HG03521 (cell line): Measurements from ENCODE around the gene SGMS1.
A peak's percentile ranks its signal among the peaks of the same experiment; 100 is the strongest.

ENCODE experiments used
- ATAC-seq: cut with Tn5 transposase; IDR thresholded peaks from one replicate; pipeline ENCODE4 v1.9.1; 2021; ENCODE audit warnings: mild to moderate bottlenecking, moderate library complexity; ENCODE audit not compliant: unreplicated experiment

The SGMS1 gene

DNA sequence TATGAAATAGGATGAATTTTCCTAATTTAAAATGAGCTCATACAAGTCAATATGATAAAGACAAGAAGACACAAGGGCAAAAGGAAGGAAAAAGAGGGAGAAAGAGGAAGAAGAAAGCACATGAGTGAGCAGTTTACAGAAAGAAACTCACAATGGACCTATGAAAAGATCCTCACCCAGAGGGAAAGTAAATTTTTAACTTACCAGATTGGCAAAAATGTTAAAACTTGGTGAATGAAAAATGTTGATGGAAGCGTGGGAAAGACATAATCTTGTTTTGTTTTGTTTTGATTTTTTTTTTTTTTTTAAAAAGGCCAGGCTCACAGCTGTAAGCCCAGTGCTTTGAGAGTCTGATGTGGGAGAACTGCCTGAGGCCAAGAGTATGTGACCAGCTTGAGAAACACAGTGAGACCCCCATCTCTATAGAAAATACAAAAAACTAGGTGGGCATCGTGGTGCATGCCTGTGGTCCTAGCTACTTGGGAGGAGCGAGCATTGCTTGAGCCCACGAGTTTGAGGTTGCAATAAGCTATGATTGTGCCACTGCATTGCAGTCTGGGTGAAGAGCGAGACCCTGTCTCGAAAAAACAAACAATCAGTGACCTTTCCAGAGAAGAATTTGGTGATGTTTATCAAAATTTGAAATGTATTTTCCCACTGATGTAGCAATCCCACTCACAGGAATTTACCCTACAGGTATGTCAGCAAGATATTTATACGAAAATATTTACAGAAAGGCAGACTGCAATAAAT lies 219.6 kb downstream of the SGMS1 start:
- no peak for ATAC-seq

DNA sequence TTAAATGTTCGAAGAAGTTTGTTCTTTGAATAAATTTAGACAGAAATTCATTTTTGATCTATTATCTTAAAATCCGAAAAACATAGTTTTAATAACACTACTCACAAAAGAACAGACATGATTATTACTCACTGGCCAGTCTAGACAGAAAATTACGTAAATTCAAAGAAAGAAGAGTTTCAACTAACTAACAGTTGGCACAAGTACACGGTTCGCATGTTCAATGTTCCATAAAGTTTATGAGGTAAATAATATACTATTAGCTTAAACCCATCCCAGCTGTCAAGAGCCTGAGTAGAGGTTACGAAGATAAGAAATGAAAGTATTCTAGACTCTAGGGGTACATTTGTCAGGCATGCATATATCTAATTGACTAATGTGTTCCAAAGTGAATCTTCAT lies 220.7 kb downstream of the SGMS1 start:
- ATAC-seq = no peak

DNA sequence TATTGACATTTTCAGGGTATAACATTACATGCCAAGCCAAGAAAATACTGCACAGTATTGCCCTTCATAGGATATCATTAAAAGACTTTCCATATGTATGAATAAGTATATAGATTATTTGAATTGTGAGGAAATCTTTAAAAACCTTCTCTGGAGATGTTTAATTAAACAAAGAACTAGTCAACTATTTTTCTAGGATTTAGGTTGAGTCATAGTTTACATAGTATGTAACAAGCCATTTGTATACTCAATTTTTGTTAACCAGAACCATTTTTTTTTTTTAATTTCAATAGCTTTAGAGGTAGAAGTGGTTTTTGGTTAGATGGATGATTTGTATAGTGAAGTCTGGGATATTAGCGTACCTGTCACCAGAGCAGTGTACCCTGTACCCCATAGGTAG lies 221.3 kb downstream of the SGMS1 start:
- no peak for ATAC-seq

DNA sequence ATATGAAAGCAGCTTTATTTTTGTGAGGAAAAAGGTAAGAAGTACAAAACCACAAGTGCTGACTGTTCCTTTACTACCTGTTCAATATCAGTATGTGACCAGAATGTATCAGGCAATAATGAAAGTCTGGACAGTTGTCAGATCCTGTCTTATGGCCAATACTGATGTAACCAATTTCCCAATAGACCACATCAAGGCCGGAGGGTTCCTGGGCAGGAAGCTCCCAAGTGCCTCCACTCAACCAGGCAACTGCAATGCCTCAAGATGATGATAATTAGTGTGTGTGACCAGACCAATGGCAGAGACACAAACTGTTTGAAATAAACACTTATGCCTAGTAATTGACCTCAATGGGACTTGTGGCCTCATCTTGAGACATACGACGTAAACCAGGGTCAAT lies 223.1 kb downstream of the SGMS1 start:
- no peak for ATAC-seq

DNA sequence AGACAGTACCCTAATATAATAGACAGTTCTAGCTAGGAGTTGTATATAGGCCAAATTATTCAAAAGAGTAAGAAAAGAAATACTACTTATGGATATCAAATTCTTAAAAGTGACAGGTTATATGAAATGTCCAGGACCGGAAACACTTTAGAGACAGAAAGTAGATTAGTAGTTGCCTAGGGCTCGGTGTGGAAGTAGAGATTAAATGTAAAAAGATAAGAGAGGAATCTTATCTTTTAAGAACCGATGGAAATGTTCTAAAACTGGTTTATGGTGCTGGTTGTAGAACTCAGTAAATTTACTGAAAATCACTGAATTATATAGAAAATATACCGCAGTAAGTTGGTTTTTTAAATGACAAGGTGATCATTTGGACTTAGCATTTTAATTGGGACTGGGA lies 224.9 kb downstream of the SGMS1 start:
- ATAC-seq = no peak

DNA sequence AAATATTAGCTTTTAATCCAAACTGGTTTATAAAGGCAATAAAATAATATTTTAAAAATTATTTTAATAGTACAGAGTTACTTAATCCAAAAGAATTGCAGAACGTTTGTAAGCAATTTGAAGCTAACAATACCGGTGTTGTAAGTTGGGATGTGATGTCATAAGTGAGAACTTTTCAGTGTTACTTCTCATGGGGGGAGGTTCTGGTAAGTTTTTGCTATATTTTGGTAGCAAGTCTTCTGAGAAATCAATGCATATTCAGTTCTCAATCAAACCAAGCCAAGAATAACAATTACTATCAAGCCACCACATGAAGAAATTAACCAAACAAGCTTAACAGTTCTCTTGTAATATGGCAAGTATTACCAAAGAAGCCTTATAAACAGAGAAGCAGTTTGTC lies 225.4 kb downstream of the SGMS1 start:
- no peak for ATAC-seq

DNA sequence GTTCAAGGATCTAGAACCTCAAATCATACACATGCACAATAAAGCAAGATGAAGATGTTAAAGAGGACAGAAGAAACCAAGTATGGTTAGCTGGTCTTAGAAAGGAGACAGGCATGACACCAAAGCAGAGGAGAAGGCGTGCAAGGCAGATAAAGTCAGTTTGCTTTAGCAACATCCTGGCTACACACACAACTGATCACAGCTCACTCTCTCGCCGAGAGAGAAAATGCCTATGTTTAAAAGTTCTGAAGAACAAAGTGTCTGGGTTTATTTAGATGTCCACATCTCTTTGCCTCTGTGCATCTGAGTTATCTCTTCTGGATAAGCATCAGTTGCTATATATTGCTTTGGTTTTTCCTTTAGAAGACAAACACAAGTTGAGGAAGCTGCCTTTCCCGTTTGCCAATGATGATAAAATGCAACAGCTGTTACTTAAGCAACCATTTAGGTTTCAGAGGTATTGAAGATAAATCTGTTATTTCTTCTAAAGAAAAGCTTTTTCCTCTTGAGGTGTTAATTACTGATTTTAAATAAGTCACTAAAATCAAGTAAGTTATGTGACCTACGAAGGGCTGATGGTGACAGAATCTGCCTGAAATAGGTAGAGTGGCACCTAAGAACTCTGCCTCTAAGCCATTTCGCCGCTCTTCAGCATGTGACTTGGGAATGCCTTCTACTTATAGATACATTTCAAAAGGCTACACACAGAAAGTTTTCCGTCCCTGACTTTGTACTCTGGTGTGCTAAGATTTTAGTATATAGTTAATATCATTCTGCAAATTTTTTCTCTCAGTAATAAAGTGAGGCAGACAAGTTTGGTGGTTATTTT lies 226.2 kb downstream of the SGMS1 start:
- peak; percentile 39 for ATAC-seq

DNA sequence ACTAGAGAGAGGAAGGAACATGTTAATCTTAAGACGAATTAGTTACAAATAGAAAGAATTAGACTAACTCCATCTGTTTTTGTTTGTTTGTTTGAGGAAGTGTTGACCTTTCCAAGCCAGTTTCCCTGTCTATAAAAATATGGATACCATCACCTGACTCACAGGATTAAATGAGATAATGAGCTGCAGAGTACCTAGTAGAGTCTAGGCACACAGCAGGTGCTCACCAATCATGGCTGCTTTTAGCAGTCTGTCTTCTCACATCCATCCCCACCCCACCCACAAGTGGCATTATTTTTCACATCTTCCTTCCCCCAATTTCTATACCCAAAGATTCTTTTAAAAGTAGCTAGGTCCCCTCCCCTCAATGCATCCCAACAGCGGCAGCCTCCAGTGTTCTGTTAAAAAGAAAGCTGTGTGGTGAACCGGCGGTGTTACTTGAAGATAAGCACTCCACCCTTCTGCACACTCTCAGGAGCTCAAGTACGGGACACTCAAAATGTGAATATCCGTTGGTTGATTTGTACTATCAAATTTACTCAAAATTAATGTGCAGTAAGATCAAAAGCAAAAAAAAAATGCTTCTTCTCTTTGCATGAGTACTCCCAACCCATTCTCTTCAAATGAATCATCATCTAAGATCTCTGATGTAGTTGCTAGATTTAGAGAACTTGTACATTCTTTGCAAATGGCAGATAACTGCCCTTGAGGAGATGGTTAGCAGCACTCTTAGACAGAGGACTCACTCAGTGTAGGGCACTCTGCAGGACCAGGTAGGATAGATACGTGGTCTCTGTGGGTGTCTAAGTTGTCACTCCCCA lies 227.1 kb downstream of the SGMS1 start:
- ATAC-seq = peak; percentile 64

DNA sequence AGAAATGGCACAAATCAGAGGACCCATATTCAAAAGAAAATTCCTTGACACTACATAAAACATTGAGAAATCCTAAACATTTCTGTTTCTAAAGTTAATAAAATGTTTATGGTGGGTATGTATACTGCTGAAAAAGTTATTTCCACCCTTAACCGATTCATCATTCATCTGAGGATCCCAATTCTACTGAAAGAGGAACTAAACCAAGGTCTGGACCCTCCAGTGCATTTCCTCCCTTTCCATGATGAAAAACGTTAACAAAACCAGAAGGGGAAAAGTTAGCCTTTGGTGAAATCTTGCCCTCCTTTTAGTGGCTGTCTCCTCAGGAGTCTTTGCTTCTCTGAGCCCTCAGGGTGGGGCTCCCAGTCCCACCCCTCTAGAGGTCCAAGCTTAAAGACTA lies 227.9 kb downstream of the SGMS1 start:
- ATAC-seq = no peak

DNA sequence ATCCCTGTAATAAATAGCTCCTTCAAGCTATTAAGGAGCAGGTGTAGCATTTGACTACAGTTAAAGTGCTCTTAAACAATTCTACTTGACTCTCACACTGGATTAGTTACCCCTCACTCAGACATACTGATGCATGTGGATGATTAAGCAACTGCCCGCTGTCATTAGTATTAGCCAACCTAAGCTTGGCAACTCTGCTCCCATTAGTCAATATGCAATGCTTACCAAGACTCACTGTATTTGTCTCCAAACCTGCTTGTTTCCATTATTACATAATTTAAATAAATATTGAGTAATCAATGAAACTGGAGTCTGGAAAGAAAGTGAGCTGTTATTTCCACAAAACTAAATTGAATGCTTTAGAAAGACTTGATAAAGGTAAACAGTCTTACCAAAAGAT lies 228.5 kb downstream of the SGMS1 start:
- ATAC-seq = no peak

DNA sequence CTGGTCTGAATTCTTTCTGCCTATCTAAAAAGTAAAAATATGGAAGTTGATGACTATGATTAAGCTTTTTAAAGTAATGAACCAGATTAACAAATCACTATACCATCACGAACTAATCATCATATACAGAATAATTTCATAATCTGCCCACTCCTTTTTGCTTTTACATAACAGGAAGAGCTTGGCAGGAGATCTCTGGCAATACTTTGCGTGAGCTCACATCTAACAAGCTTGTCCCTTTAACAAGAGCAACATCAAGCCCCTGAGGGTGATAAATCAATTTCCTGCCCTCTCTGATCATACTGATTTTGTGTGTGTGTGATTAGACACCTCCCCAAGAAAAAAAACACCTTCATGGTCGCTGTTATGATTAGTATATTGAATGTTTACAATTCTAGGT lies 228.9 kb downstream of the SGMS1 start:
- no peak for ATAC-seq

DNA sequence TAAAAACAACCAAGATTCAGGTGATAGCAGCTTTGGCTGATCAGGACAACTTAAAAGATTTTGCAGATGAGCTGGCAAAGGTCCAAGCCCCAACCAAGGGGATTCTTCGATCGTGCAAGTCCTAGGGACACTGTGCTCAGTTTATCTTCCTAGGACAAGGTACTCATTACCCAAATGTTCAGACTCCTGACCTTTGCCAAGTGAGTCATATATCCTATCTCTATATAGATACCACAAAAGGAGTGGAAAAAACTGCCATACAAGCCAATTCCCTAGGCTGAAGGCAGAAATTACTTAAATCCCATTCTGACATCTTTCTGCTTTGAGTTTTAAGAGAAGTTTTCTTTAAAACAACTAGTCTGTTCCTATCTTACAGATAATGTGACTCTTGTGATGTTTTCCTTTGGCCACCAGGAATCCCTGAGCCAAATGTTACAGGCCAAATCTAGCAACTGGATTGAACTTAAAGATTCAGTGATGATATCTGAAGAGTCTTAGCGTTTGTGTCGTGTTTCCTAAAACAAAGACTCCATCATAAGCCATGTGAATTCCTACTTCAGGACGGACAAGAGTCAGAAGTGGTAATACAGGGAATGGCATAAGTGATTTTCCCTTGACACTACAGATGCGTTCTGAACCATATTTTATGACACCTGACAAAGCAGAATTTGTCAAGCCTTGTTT lies 229.8 kb downstream of the SGMS1 start:
- no peak for ATAC-seq

DNA sequence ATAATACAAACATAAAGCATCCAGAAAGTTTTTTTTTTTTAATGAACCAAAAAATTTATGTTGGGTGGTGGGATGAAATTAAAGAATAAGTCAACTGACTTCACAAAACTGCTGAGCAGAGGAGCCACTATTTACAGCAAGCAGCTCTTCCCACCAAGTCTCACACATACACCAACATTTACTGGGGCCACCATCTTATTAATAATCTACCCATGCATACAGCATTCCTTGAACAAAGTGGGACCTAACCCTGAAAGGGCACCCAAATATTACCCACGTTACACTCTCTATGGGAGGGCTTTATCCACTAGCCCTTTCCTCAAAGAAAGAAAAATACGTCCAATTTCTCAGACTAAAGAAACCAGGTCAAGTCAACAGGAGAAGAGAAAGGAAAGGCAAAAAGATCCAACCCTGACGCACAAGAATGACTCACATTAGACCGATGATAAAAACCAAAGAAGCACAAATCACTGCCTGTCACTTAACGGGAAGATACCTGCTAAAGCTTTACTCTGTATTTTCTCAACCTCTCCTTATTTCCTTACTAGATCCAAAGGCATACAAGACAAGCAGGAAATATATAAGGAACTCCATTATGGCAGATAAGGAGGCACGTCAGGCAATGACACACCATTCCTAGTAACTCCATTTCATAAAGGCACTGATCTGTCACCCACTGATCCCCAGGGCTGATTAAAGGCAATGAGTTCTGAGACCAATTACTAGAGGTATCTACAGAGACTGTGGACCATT lies 230.6 kb downstream of the SGMS1 start:
- no peak for ATAC-seq

DNA sequence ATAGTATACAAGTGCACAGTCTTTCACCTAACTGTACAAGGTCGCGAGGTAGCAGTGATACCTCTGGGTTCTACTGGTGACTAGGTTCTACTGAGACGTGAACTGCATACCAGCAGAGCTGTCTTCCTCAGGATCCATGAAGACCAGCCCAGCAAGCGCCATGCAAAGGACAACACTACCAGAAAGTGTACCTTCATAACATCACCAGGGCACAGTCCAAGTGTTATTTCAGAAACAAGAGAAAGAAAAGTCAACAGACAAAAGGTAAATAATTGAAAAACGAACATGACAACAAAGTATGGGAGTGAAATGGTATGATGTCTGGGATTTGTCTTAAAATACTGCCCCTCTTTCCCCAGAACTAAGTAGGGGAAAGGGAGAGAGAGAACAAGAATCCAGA lies 231.3 kb downstream of the SGMS1 start:
- ATAC-seq = no peak

DNA sequence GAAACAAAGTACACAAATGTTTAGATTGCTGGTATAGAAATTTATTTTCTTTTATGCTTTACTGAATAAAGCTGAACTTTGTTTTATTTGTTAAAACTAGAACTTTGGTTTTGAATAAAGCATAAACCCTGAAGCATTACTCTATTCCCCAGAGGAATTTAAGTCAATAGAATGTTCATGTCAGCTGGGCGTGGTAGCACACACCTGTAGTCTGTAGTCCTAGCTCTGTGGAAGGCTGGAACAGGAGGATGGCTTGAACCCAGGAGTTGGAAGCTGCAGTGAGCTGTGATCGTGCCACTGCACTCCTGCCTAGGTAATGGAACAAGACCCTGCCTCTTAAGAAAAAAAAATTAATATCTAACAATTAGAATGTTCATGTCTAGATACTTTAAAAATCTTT lies 233.5 kb downstream of the SGMS1 start:
- no peak for ATAC-seq

DNA sequence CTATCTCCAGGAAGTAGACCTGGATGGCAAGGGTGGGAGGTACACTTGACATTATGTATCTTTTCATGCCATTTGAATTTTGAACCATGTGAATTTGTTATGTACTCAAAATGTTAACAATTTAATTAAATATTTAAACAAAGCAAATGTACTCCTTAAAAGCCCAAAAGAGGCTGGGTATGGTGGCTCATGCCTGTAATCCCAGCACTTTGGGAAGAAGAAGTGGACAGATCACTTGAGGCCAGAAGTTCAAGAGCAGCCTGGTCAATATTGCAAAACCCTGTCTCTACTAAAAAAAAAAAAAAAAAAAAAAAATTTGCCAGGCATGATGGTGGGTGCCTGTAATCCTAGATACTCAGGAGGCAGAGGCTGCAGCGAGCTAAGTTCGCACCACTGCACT lies 235.6 kb downstream of the SGMS1 start:
- no peak for ATAC-seq

DNA sequence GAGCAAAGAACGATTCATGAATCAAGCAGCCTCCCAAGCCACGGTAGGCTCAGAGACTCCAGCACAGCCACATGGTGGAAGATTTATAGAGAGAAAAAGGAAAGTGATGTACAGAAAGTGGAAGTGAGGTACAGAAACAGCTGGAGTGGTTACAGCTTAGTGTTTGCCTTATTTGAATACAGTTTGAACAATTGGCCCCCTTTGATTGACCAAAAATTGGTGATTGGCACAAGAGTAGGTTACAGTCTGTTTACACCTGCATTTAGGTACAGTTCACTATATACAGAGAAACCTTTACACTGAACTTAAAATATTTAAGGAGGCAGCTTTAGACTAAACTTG lies 236.1 kb downstream of the SGMS1 start:
- ATAC-seq = peak; percentile 60

DNA sequence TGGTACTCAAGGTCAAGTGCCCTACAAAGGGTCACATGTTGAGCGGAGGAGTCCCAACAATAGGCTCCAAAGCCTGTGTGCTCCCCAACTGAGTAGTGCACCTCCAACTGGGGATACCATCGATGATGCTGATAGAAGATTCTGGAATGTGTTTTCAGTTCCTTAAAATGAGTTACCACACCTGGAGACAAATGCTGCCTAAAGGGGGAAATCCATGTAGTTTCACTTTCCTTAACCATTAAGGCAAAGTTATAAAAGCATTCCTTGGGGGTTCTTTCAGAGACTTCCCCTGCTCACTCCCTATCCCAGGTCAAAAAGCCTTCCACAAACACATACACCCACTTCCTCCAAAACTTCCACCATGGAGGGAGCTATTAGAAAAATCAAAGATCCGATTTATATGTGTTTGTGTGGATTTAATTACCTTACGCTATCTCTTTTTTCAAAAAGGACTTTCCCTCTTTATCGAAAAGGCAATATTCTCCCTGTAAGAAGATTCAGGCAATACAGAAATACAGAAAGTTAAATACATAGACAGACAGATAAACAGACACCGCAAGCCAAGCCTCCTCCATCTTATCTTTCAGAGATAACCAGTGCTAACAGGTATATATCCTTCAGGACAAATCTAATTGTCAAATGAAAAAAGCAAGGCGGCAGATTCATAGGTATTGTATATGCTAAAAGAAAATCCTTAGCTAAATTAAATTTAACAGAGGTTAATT lies 236.6 kb downstream of the SGMS1 start:
- ATAC-seq = no peak

DNA sequence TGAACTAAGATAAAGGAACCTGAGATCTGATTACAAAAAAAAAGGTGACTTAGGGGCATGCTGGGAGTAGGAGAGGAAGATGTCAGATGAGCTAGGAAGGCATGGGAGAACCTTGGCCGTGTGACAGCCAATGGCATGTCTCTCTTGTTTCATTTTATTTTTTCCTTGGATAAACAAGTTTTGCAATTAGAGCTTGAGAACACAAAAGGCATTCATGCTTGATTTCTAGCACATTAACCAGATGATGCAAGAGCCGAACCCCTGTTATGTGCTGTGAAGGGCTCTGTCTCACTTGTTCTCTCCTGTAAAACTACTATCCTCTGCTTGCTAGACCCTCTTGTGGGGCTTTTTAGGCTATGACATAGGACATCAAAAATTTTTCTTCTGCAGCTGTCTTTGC lies 238.1 kb downstream of the SGMS1 start:
- no peak for ATAC-seq

DNA sequence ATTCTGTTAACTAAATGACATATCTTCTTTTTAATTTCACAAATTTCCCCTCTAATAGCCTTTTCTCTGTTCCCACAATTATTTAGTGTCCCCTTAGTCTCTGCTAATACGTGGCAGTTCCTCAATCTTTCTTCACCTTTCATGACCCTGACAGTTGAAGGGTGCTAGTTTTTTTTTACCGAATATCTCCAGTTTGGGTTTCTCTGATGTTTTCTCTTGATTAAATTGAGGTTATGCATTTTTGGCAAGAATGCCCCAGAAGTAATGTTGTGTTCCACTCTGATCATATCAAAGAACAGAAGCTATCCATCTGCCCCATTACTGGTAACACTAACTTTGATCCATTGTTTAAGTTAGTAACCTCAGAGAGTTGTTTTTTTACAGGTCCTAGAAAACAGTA lies 238.9 kb downstream of the SGMS1 start:
- ATAC-seq = no peak
